ENCODE measurements around the gene PLCXD1.
A peak's percentile ranks its signal among the peaks of the same experiment; 100 is the strongest.
"Not testable (repeated sequence)": the region's sequence is repeated elsewhere in the genome, so short reads cannot be mapped to it uniquely, and the experiment has no call there.

PLCXD1 gene, protein sequence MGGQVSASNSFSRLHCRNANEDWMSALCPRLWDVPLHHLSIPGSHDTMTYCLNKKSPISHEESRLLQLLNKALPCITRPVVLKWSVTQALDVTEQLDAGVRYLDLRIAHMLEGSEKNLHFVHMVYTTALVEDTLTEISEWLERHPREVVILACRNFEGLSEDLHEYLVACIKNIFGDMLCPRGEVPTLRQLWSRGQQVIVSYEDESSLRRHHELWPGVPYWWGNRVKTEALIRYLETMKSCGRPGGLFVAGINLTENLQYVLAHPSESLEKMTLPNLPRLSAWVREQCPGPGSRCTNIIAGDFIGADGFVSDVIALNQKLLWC

GRCh38 chrX:281166-281999, at the start of gene PLCXD1:
Gene PLCXD1, plus strand, starts transcription at chrX:281381. Its CDS starts 2,807 bp downstream, at chrX:284188.
- DNase-seq (ENCODE audit: low read depth in 4 of 4, low spot score in 1 of 4), result peak in 1 of 4 experiments; percentile 23

- DNase-seq (ENCODE audit: low read depth in 4 of 4, low spot score in 1 of 4), result not testable (repeated sequence)
These were observed 49.4 kb upstream of the PLCXD1 start for GRCh38 chrX:231637-232277.

- DNase-seq (ENCODE audit: low read depth in 4 of 4, low spot score in 1 of 4), result not testable (repeated sequence)
These were observed 48.9 kb upstream of the PLCXD1 start for GRCh38 chrX:232278-232655.

GRCh38 chrX:236201-236600, 45.0 kb upstream of the PLCXD1 start:
- DNase-seq (ENCODE audit: low read depth in 4 of 4, low spot score in 1 of 4), result not testable (repeated sequence)

- no peak for DNase-seq (ENCODE audit: low read depth in 4 of 4, low spot score in 1 of 4)
These were observed 30.2 kb upstream of the PLCXD1 start for GRCh38 chrX:250965-251364.

- DNase-seq (ENCODE audit: low read depth in 4 of 4, low spot score in 1 of 4), result not testable (repeated sequence)
These were observed 29.6 kb upstream of the PLCXD1 start for GRCh38 chrX:251396-252243.

- no peak for DNase-seq (ENCODE audit: low read depth in 4 of 4, low spot score in 1 of 4)
These were observed 28.8 kb upstream of the PLCXD1 start for GRCh38 chrX:252244-252956.

DNA sequence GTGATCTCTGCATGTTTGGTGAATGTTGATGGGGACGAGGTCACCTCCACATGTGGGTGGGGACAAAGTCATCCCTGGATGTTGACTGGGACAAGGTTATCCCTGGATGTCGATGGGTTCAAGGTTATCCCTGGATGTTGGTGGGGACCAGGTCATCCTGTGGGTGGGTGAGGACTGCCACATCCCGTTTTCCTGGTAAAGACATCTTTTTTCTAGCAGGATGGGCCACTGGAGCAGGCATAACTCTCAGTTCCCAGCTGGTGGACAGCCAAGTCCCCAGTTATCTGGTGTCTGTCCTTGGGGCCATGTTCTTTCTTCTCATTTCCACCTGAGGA, 28.3 kb upstream of the PLCXD1 start:
- DNase-seq (ENCODE audit: low read depth in 4 of 4, low spot score in 1 of 4), result no peak

DNA sequence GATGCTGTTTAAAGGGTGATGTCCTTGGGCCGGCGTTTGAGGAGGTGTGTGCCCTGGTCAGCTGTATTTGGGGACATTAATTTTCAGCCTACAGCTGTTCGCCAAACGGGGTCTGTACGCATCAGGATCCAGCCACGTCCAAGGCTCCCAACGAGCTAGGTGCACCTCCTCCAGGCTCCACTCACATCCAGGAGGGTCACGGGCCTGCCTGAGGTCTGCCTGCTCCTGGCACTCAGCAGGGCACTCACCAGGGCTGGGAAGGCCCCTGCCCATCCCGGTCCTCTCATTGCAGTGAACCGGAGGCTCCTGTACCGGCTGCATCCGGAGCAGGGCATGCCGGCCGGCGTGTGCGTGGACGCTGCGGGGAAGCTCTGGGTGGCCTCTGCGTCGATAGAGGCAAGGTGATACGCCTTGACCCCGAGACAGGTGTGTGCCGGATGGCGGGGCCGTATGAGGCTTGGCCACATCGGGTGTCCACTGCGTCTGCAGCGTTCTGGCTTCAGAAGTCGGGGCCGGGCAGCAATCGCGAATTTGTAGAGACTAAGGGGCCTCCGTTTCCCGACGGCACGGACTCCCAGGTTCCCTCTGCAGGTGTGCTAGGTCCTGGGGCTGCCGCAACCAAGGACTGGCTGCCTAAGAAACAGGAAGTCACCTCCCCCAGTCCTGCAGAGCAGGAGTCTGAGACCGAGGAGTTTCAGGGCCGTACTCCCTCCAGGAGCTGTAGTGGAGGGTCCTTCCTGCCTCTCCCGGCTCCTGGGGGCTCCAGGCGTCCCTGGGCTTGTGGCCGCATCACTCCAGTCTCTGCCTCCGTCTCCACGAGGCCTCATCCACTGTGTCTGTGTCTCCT, 27.5 kb upstream of the PLCXD1 start:
- DNase-seq (ENCODE audit: low read depth in 4 of 4, low spot score in 1 of 4), result no peak

DNA sequence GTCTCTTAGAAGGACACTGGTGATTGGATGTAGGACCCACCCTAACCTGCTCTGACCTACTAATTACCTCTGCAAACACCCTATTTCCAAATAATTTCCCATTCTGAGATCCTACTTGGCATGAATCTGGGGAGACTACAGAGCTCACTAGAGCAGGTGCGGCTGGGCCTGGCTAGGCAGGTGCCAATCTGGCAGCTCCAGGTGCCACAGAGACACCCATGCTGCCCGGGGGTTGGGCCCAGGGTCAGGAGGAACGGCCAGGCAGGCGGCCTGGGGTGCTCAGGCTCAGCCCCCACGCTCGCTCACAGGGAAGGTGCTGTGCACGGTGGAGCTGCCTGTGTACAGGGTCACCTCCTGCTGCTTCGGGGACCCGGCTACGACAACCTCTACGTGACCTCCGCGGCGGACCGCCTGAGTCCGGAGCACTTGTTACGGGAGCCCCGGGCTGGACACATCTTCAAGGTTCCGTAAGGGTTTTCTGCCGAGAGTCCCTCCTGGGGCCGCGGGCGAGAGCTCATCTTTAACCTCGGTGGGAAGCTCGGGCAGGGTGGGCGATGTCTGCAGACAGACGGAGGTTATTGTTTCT, 26.5 kb upstream of the PLCXD1 start:
- DNase-seq (ENCODE audit: low read depth in 4 of 4, low spot score in 1 of 4), result no peak

DNA sequence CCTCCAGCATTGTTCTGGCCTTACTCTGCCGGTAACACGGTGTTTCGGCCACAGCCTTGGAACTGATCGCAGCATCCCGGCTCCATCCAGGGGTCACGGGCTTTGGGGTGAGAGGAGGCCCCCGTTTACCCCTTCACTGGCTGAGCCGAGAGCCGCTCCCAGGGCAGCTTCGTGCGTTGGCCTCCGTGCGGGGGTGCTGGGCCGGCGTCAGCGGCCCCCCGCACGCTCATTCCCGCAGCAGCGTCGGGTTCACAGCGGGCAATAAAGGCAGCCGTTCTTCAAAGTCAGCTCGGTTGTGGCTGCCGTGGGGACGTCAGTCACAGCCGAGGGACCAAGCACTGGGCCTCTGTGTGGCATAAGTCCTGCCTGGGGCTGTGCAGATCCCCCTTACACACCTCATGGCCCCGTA, 25.3 kb upstream of the PLCXD1 start:
- DNase-seq (ENCODE audit: low read depth in 4 of 4, low spot score in 1 of 4), result no peak

DNA sequence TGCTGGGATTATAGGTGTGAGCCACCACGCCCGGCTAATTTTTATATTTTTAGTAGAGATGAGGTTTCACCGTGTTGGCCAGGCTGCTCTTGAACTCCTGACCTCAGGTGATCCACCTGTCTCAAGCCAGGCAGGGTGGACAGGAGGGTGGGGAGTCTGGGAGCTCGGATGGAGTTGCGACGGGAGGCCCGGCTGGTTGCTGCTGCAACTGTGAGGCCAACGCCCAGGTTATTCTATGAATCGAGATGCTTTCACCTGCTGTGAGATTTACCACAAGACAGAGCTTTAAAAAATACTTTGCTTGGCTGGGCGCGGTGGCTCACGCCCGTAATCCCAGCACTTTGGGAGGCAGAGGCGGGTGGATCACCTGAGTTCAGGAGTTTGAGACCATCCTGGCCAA, 24.1 kb upstream of the PLCXD1 start:
- DNase-seq (ENCODE audit: low read depth in 4 of 4, low spot score in 1 of 4), result not testable (repeated sequence)

- DNase-seq (ENCODE audit: low read depth in 4 of 4, low spot score in 1 of 4), result no peak
These were observed 23.4 kb upstream of the PLCXD1 start for GRCh38 chrX:257681-258289.

DNA sequence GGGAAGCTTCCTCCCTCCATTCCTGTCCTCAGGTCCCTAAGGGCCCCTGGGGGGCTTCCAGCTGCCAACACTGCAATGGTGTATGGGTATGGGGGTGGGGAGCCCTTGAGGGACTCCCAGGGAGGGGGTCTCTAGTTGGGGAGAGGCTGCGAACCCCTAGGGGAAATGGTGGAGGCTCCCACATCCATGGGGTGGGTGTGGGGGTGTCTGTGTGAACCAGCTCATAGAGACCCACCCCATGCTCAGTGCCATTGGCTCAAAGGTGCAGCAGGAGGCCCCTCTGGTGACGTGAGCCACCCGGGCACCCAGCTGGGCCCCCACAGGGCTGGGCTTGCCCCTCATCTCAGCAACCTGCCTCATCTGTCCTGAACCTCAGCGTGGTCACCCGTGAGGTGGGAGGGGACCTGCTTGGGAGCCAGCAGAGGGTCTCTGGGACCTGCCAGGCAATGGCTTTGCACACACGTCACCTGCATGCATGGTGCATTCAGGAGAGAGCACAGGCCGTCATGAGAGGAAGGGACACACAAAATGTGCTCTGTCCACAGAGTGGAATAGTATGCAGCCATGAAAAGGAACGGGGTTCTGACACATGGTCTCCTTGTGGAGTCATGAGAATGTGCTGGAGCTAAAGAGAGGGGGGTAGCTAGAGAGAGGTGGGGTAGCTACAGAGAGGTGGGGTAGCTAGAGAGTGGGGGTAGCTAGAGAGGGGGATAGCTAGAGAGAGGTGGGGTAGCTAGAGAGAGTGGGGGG, 22.7 kb upstream of the PLCXD1 start:
- no peak for DNase-seq (ENCODE audit: low read depth in 4 of 4, low spot score in 1 of 4)

DNA sequence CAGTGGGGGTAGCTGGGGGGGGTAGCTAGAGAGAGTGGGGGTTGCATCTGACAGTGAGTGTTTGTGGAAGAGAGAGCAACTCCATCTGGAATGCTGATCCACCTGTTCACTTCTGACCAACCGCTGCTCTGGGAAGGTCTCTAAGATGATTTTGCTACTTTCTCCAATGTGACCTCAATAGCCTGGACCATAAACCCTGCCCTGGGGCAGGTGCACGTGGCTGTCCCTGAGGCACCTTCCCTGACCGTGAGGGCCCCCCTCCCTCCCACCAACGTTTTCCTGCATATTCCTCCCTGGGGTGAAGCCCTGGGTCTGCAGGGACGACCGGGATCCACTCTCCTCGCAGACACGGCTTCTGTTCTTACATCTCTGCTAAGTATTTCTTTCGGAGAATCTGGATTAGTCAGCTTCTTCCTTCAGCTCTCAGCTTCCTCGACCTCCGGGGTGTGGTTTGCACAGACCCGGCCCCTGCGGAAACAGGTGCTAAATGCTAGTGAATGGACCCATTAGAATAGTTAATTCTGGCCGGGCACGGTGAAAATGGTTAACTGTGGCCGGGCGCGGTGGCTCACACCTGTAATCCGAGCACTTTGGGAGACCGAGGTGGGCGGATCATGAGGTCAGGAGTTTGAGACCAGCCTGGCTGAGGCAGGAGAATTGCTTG, 21.4 kb upstream of the PLCXD1 start:
- no peak for DNase-seq (ENCODE audit: low read depth in 4 of 4, low spot score in 1 of 4)

GRCh38 chrX:261167-261918, 19.8 kb upstream of the PLCXD1 start:
- DNase-seq (ENCODE audit: low read depth in 4 of 4, low spot score in 1 of 4), result no peak

GRCh38 chrX:261919-262352, 19.2 kb upstream of the PLCXD1 start:
- no peak for DNase-seq (ENCODE audit: low read depth in 4 of 4, low spot score in 1 of 4)

All from stimulated activated CD4-positive, alpha-beta T cell treated with anti-CD3 and anti-CD28 coated beads, Interleukin-1b, Interleukin-23, amount 100 ng/mL, for 24 hours (primary cell).